MM.1S (cell line): ENCODE results near the gene EIF4G1.

Source experiments
- CTCF ChIP-seq: fragments of 300-600 bp; sonication (generic); IDR thresholded peaks from 2 replicates; pipeline ENCODE4 v1.5.1; 2016; ENCODE audit warnings: antibody characterized with exemption, low read length, mixed read lengths
- EZH2phosphoT487 ChIP-seq: fragments of 300-600 bp; sonication (generic); IDR thresholded peaks from 2 replicates; pipeline ENCODE4 v1.6.1; 2018; ENCODE audit warnings: antibody characterized with exemption, low read length

GRCh38 chr3:184354754-184355153, 40.3 kb downstream of the EIF4G1 start:
- TF ChIP-seq CTCF: no peak
- no peak for TF ChIP-seq EZH2phosphoT487
